NOMO-1 (cell line): ENCODE data around the gene TLK2.
"Not testable (repeated sequence)": the region's sequence is repeated elsewhere in the genome, so short reads cannot be mapped to it uniquely, and the experiment has no call there.

Experiments used
- DNase-seq, 2 experiments: peaks; one replicate each; lab custom pipeline; 2025; ENCODE audit not compliant: unreplicated experiment in 2 of 2; lab: John Stamatoyannopoulos, UW

Gene TLK2

GRCh38 chr17:62479639-62480258 is 1.1 kb downstream of the TLK2 start:
- DNase-seq: peak in 1 of 2 experiments; percentile 60

GRCh38 chr17:62482553-62482952 is 3.9 kb downstream of the TLK2 start:
- not testable (repeated sequence) for DNase-seq

GRCh38 chr17:62490990-62491389 is 12.4 kb downstream of the TLK2 start:
- not testable (repeated sequence) for DNase-seq

- not testable (repeated sequence) for DNase-seq
Measured at GRCh38 chr17:62493049-62493655, 14.5 kb downstream of the TLK2 start.

GRCh38 chr17:62494073-62494472 is 15.4 kb downstream of the TLK2 start:
- not testable (repeated sequence) for DNase-seq

- DNase-seq: not testable (repeated sequence)
Measured at GRCh38 chr17:62496344-62496743, 17.7 kb downstream of the TLK2 start.

GRCh38 chr17:62498796-62499195 is 20.2 kb downstream of the TLK2 start:
- DNase-seq: not testable (repeated sequence)

- not testable (repeated sequence) for DNase-seq
Measured at GRCh38 chr17:62500463-62500862, 21.8 kb downstream of the TLK2 start.

GRCh38 chr17:62504857-62505256 is 26.2 kb downstream of the TLK2 start:
- DNase-seq: not testable (repeated sequence)

GRCh38 chr17:62507191-62507836 is 28.7 kb downstream of the TLK2 start:
- DNase-seq: not testable (repeated sequence)

GRCh38 chr17:62510247-62510819 is 31.7 kb downstream of the TLK2 start:
- not testable (repeated sequence) for DNase-seq

GRCh38 chr17:62511014-62511413 is 32.4 kb downstream of the TLK2 start:
- DNase-seq: not testable (repeated sequence)

GRCh38 chr17:62516376-62516775 is 37.8 kb downstream of the TLK2 start:
- DNase-seq: not testable (repeated sequence)

GRCh38 chr17:62521295-62521694 is 42.7 kb downstream of the TLK2 start:
- not testable (repeated sequence) for DNase-seq

- DNase-seq: not testable (repeated sequence)
Measured at GRCh38 chr17:62524077-62524476, 45.5 kb downstream of the TLK2 start.

- DNase-seq: not testable (repeated sequence)
Measured at GRCh38 chr17:62525317-62525716, 46.7 kb downstream of the TLK2 start.

- not testable (repeated sequence) for DNase-seq
Measured at GRCh38 chr17:62530936-62531335, 52.3 kb downstream of the TLK2 start.

- not testable (repeated sequence) for DNase-seq
Measured at GRCh38 chr17:62536557-62536956, 57.9 kb downstream of the TLK2 start.

GRCh38 chr17:62541073-62541472 is 62.4 kb downstream of the TLK2 start:
- DNase-seq: not testable (repeated sequence)

- not testable (repeated sequence) for DNase-seq
Measured at GRCh38 chr17:62543278-62543775, 64.7 kb downstream of the TLK2 start.

- not testable (repeated sequence) for DNase-seq
Measured at GRCh38 chr17:62546066-62546465, 67.4 kb downstream of the TLK2 start.
